HL-60 (cell line): ENCODE results near the gene LRRC25.

ENCODE experiments used
- DNase-seq, 2 experiments: peaks; one replicate each; pipeline ENCODE4 v3.0.0-alpha.2; 2010 to 2020; ENCODE audit warnings: low read depth in 1 of 2, low spot score in 1 of 2
- H3K27ac ChIP-seq: fragments of 250-450 bp; sonication (Bioruptor Pico); replicated peaks from 2 replicates; pipeline ENCODE4 v1.5.1; 2020; ENCODE audit warnings: mild to moderate bottlenecking, moderate library complexity
- H3K27me3 ChIP-seq: fragments of 250-450 bp; sonication (Bioruptor Pico); 2 replicates; pipeline ENCODE4 v1.5.1; 2021; ENCODE audit warnings: mild to moderate bottlenecking, moderate library complexity; ENCODE audit not compliant: insufficient read depth, poor library complexity, severe bottlenecking
- H3K4me3 ChIP-seq: replicated peaks from 2 replicates; pipeline ENCODE4 v1.5.1; 2011; ENCODE audit warnings: mild to moderate bottlenecking, control low read depth, low read length; ENCODE audit not compliant: insufficient read depth
- GABPA ChIP-seq: IDR thresholded peaks from 2 replicates; pipeline ENCODE4 v1.6.1; 2012; ENCODE audit warnings: low read depth
- POLR2AphosphoS5 ChIP-seq: IDR thresholded peaks from 2 replicates; pipeline ENCODE4 v1.6.1; 2012; ENCODE audit warnings: low read depth
- SPI1 ChIP-seq: IDR thresholded peaks from 2 replicates; pipeline ENCODE4 v1.6.1; 2012; ENCODE audit warnings: low read depth, mild to moderate bottlenecking, borderline replicate concordance
- TF ChIP-seq, protein P1 (sequence below): IDR thresholded peaks from one replicate; pipeline ENCODE4 v1.5.1; 2011; ENCODE audit warnings: low read length, control low read depth, inconsistent platforms; ENCODE audit not compliant: insufficient read depth
- TF ChIP-seq, protein P2 (sequence below): IDR thresholded peaks from 2 replicates; pipeline ENCODE4 v1.6.1; 2012; ENCODE audit warnings: low read depth; ENCODE audit not compliant: insufficient replicate concordance

LRRC25 gene

DNA sequence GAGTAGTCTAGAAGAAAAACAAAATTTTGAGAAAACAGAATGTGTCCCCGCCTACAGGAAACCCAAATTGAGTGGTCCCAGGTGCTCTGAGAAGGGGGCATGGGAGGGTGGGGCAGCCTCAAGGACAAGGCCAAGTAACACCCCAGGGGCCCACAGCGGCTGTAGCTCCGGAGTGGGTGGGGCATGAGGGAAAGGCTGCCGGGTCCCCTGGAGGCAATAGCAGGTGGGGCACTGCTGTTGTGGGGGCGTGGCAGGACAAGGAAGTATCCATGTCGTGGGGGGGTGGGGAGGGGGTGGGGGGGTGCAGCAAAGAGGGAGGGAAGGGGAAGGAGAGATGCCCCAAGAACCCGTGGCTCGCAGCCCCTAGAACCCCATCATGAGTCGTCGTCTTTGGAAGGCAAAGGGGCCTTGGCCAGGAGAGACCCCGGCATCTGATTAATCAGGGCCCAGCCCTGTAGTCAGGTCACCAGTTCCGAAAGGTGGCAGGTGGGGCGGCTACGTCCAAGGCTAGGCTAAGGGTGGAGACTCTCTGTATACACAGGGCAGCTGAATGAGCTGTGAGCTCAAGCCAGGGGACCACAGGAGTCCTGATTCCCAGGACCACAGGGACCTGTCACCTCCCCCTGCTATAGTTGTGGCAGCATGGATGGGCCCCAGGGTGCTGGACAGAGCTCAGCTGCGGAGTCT is 48.0 kb upstream of the LRRC25 start:
- Histone ChIP-seq H3K27ac (no peak overlapping the region), H3K4me3 (no peak overlapping the region), H3K27me3 (no peaks in the 10 kb centered on the region)
- no peak for DNase-seq
- TF ChIP-seq GABPA (no peak), POLR2AphosphoS5 (no peak), SPI1 (no peak)
- TF ChIP-seq, protein P1, sequence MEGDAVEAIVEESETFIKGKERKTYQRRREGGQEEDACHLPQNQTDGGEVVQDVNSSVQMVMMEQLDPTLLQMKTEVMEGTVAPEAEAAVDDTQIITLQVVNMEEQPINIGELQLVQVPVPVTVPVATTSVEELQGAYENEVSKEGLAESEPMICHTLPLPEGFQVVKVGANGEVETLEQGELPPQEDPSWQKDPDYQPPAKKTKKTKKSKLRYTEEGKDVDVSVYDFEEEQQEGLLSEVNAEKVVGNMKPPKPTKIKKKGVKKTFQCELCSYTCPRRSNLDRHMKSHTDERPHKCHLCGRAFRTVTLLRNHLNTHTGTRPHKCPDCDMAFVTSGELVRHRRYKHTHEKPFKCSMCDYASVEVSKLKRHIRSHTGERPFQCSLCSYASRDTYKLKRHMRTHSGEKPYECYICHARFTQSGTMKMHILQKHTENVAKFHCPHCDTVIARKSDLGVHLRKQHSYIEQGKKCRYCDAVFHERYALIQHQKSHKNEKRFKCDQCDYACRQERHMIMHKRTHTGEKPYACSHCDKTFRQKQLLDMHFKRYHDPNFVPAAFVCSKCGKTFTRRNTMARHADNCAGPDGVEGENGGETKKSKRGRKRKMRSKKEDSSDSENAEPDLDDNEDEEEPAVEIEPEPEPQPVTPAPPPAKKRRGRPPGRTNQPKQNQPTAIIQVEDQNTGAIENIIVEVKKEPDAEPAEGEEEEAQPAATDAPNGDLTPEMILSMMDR = no peak
- TF ChIP-seq, protein P2, sequence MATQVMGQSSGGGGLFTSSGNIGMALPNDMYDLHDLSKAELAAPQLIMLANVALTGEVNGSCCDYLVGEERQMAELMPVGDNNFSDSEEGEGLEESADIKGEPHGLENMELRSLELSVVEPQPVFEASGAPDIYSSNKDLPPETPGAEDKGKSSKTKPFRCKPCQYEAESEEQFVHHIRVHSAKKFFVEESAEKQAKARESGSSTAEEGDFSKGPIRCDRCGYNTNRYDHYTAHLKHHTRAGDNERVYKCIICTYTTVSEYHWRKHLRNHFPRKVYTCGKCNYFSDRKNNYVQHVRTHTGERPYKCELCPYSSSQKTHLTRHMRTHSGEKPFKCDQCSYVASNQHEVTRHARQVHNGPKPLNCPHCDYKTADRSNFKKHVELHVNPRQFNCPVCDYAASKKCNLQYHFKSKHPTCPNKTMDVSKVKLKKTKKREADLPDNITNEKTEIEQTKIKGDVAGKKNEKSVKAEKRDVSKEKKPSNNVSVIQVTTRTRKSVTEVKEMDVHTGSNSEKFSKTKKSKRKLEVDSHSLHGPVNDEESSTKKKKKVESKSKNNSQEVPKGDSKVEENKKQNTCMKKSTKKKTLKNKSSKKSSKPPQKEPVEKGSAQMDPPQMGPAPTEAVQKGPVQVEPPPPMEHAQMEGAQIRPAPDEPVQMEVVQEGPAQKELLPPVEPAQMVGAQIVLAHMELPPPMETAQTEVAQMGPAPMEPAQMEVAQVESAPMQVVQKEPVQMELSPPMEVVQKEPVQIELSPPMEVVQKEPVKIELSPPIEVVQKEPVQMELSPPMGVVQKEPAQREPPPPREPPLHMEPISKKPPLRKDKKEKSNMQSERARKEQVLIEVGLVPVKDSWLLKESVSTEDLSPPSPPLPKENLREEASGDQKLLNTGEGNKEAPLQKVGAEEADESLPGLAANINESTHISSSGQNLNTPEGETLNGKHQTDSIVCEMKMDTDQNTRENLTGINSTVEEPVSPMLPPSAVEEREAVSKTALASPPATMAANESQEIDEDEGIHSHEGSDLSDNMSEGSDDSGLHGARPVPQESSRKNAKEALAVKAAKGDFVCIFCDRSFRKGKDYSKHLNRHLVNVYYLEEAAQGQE = no peak

DNA sequence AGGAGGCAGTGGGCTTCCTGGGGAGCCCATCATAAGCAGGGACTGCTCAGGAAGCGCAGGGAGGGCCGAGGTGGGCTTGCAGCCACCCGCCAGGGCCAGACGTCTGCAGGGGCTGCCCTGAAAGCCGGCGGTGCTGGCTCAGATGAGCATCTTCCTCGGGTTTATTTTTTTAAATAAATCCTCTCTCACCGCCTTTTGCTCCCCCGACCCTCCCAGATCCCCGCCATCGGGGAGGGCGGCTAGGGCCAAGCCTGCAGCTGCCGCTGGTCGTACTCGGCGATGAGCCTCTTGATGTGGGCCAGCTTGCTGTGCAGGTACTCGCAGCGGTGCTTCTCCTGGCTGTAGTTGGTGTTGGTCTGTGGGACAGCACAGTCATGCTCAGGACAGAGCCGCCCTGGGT is 47.1 kb upstream of the LRRC25 start:
- DNase-seq = no peak
- TF ChIP-seq SPI1 (no peak), POLR2AphosphoS5 (no peak)
- H3K4me3 ChIP-seq = no peak overlapping the region
- no peak overlapping the region for H3K27ac ChIP-seq
- no peaks in the 10 kb centered on the region for H3K27me3 ChIP-seq

DNA sequence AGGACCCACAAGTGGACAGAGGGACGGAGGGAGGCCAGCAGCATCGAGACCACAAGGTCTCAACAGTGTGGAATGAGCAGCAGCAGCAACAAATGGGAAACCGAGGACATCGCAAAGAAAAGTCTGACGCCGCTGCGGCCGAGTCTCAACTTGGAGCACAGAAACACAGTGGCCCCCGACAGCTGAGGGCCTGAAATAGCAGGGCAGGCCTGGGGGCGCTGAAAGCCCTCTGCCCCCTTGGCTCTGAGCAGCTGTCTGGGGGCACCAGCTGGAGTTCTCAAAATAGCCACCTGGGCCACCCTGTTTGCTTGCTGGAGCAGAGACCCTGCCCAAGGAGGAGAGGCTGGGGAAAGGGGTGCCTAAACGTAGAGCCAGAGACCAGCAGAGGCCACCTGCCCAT is 46.4 kb upstream of the LRRC25 start:
- no peak overlapping the region for H3K4me3 ChIP-seq
- TF ChIP-seq POLR2AphosphoS5 (no peak), GABPA (no peak), SPI1 (no peak)
- TF ChIP-seq, protein P2 = no peak
- TF ChIP-seq, protein P1 = no peak
- no peak for DNase-seq
- H3K27ac ChIP-seq = no peak overlapping the region
- H3K27me3 ChIP-seq = no peaks in the 10 kb centered on the region

DNA sequence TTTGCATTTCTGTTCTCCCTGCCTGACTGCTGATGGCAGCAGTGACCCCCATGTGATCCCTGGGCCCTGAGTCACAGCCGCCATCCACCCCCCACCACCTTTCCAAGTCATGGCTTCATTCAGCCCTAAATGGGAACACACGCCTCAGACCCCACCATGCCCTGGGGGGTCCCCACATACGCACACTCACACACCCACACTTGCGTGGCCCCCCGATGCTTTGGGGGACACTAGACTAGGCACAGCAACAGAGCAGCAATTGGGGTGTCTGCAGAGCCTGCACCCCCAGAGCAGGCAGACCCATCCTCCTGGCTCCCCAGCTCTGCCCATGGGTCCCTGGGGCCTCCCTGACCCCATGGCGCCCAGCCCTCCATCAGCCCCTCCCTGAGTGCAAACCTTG is 46.0 kb upstream of the LRRC25 start:
- no peak for TF ChIP-seq SPI1
- TF ChIP-seq, protein P1 = no peak
- TF ChIP-seq, protein P2 = no peak
- no peak for TF ChIP-seq POLR2AphosphoS5
- TF ChIP-seq GABPA = no peak
- H3K27me3 ChIP-seq = no peaks in the 10 kb centered on the region
- no peak overlapping the region for H3K27ac ChIP-seq
- no peak overlapping the region for H3K4me3 ChIP-seq
- no peak for DNase-seq
